Activated T-cell treated with anti-CD3 and anti-CD28 coated beads for 24 hours (primary cell): ENCODE data around the gene MBNL1.
"Not testable (repeated sequence)": the region's sequence is repeated elsewhere in the genome, so short reads cannot be mapped to it uniquely, and the experiment has no call there.

Experiments used
- DNase-seq: peaks from one replicate; pipeline ENCODE4 v3.0.0-alpha.2; 2020; ENCODE audit warnings: low read depth

MBNL1 gene

DNA sequence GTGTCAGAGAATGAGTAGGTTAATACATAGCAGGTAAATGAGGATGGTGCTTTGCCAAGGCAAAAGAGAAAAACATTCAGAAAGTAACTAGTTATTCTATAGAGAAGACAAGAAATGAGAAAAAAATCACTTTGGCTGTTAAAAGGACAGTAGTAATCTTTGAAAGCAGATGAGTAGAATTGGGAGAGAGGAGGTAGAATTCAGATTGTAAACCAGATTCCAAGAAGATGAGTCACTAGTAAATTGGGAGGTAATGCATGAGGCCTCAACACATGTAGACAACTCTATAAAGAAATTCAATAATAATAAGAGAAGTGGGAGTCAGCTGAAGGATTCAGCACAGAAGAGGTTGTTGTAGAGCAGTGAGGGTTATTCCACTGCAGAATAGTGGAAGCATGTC lies 81.4 kb downstream of the MBNL1 start:
- DNase-seq = no peak

DNA sequence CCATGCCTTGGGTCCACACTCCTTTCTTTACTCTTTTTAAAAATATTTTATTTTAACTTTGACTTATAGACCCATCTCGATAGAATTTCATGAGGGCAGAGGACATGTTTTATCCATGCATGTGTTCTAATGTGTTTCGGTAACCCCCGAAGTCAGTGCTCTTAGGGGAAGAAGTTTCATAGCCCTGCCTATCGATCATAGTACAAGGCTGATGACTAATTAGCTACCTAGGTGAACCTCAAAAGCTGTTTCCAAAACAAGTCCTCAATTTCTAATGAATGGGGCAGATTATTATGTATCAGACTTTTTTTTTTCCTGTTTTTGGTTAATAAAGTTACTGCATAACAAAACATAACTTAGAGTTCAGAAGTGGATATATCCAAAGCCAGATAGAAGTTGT lies 82.0 kb downstream of the MBNL1 start:
- no peak for DNase-seq

DNA sequence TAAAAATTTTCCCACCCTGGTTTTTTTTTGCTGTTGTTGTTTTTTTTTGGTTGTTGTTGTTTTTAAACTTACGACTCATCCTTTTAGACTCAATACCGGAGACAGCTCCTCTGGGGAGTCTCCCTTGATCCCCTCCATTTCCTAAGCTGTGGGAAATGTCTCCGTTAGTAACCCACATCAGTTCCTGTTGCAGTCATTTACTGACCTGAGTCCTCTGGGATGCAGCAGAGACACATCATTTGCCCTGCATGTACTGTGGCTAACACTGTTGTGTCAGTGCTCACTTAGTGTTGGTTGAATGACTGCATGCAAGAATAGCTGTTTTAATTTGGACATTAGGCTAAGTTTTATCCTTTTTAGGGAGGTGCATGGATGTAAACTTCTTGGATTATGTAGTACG lies 83.8 kb downstream of the MBNL1 start:
- DNase-seq = no peak

DNA sequence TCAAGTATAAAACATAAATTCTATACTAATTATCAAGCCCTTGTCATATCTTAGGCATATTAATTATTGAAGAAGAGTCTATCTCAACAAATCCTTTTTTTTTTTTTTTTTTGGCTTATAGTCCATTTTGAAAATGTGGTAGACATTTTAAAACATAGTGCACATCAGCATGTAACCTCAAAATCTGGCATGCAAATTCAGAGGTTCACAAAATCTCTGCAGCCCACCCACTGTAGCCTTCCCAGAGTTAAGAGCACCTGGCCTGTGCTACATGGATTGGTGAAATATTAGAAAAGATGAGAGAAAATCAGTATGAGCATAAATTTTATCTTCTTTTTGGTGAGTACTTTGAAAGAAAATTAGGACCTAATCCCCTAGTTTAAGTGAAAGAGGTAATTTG lies 84.8 kb downstream of the MBNL1 start:
- no peak for DNase-seq

DNA sequence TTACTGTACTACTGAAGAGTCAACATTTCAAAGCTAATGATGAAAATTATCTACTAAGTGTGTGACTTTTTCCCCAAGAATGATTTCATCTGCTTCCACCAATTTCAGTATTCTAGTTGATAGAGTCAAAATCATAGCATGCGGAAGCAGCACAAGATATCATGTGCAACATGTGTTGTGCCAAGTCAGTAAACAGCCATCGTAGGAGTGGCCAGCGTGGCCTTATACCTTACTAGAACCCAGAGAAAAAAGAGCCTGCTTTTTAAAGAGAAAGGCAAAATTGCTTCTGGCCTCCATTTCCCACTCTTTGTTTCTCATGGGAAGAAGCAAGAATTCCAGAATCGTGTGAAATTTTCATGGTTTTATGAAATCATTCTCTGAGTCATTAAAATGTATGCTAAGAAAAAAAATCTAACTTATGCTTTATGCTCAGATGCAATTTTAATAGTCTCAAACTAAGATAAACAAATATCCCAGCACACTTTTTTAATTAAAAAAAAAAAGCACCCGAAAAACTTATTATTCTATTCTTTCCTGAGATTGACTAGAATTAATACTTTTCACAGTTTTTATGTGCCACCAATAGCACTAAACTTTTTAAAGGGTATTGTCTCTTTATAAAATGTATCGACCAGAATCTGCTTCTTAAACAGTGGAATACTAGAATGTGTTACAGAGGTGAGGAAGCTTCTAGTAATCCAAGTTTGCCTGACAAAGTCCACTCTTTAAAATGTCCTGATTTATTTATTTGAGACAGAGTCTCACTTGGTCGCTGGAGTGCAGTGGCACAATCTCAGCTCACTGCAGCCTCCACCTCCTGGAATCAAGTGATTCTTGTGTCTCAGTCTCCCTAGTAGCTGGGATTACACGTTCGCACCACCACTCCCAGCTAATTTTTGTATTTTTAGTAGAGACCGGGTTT lies 87.3 kb downstream of the MBNL1 start:
- no peak for DNase-seq

DNA sequence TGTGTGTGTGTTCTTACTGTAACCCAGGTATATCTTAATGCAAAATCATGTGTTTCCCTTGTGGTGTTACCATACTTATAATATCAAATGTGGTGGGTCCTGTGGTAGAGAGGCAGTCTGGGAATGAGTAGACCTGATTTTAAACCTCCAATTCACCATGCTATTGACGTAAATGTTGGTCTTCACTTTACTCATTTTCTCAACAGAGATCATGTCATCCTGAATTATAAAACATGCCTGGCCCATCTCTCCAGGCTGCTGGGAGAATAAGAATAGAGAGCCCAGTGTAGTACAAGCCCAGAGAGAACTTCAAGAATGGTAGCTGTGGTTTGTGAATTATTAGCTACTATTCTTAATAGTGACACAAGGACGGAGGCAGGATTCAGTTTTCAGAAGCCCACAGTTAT lies 88.1 kb downstream of the MBNL1 start:
- DNase-seq = no peak

DNA sequence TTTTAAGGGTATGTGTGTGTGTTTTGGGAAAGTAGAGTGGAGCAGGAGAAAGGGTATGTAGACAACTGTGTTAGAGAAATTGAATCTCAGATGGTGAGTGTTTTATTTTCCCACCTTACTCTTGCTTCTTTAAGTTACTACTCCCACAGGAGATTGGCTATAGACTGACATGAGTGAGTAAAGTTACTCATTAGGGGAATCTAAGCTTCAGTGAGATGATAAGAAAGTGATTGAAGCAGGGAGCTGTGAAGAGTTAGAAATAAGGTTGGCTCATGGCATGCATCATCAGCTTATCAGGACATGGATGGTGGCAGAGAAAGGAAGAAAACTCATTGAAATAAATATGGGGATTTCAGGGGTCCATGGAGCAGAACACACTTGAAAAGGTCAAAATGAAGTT lies 88.9 kb downstream of the MBNL1 start:
- no peak for DNase-seq

DNA sequence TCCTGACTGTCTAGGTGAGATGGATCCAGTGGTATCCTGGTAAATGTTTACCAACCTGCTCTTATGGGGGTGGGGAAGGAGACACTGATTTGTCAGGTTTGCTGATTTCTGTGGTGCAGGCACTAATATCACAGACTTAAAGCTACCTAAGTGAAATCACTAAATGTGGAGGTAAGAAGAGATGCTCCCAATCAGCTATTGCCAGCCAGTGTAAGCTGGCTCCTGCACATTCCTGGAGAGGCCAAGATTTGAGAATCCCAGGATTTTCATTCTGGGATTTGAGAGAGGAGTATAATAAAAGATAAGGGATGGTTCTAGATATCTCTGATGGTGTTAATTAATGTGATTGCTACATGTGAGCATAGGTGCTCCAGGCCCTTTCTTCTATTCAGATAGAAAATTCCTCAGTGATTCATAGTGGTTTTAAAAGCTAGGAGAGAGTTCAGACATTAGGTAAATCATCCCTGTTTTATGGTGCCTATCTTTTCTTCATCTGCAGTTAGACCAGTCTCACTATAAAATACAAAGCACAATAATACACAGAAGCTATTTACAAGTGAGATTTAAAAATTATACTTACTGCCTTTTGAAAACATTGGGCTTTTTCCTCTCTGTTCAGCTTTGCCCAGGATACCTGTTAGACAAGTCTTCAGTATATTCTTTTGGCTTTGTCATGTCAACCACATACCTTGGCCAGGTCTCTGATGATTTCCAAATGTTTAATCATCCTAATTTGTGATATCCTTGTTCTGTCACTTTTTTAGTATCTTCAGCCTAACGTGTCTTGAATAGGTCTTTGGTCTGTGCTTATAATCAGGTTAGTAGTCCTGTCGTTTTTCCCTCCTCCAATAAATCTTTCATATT lies 90.9 kb downstream of the MBNL1 start:
- DNase-seq = no peak

DNA sequence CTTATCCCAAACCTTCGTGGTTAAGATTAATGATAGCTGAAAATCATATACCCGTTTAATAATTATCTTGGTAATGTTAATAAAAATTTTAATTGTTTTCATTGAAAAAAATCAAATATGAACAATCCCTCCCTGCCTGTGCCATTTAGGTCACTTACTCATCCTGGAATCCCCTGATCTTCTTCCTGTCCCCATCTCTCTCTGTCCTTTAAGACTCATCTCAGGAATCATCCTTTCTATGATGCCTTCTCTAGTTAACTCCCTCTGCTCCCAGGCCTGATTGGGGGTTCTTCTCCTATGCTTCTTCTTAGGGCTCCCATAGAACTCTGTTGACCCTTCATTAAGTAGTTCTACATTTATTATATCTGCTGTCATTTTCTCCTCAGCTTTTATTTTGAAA lies 91.6 kb downstream of the MBNL1 start:
- no peak for DNase-seq

DNA sequence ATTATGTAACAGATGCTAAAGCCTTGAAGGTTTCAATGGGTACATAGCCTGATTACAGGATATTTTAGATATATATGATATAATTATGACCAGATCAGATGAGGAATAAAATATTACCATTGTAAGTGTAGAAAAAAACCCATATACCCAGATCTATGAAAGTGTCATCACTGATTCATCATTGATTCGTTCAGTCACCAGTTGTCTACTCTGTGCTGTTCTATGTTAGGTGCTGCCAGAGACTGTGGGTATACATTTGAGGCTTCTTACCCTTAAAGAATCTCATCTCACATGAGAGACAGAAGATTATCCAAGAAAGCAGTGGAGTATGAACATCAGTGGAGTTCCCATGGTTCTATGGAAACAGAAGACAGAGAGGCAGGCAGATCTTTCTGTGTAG lies 92.2 kb downstream of the MBNL1 start:
- no peak for DNase-seq

DNA sequence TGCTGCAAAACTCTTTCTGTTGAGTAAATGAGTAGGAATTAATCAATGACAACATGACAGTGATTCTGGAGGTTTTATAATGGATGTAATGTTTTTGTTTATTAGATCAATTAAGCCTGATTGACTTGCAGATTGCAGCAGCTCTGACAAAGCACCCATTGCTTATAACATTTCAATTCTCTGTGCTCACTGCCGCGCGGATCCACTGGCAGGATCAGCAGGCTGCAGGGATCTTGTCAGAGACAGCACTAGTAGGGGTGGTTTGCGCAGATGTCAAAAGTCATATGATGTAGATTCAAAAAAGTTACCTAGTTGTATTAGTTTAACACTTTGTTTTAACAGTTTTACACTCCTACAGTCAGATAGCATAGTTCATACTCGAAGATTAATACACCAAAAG lies 93.4 kb downstream of the MBNL1 start:
- no peak for DNase-seq

DNA sequence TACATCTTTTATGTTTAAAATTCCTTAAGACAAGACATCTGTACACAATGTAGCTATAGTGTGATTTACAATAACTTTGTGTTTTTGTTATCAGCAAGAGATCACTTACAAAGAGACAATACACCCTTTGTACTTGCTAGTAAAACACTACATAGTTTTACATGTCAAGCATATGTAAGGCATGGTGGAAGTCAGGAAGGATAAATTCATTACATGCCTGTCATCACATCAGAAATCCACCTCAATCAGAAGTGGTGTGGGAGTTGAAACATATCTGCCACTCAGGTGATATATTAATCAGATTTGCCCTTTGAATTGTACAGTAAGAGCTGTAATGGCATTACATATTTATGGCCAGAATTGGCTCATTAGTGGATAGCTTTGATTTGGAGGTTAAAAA lies 95.5 kb downstream of the MBNL1 start:
- DNase-seq = no peak

DNA sequence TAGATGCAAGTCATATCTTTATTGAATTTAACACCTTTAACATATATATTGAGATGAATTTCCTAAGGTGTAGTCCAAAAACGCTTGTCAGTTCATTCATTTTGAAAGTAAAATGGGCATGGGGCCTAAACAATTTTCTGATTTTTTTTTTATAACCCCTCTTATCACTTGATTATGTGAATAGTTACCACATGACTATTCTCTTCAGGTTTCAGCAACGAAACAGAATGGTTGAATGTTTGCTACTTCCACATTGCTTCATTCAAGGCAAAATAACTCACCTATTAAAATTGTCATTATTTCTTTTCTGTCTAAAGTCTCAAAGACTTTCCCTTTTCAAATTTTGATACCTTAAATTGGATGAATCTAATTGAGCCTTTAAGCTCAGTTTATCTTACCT lies 96.4 kb downstream of the MBNL1 start:
- no peak for DNase-seq

DNA sequence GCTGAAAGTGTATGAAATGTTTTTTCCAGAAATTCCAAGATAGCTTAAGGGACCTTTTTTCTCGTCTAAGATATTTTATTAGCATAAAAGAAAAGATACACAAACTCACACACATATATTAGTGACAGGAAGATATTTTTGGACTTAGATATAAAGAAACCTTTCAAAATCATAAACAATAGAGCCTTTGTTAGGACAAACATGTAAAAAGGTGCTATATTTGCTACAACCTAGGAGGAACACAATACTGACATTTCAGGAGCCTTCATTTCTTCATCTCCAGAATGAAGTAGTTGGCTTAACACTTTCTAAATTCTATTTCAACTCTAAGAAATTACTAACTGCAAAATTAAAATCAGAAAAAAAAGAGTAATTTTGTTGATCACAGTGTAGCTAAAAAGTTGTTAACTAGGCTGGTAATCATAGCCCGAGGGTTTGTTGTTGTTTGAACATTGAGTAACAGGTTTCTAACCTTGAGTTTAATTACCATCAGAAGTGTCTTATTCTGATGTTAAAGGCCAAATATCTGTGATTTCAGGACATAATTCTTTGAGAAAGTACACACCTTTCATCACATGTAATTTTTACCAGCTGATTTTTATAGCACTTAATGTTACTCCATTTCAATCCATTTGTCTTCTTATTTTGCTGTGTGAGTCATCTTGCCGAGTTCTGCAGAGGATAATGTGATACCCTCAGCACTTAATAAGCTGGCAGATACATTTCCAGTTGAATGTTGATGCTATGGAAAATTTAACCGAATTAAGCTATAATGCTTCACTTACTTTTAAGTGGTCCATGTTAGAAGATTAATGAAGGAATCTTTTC lies 97.3 kb downstream of the MBNL1 start:
- no peak for DNase-seq

DNA sequence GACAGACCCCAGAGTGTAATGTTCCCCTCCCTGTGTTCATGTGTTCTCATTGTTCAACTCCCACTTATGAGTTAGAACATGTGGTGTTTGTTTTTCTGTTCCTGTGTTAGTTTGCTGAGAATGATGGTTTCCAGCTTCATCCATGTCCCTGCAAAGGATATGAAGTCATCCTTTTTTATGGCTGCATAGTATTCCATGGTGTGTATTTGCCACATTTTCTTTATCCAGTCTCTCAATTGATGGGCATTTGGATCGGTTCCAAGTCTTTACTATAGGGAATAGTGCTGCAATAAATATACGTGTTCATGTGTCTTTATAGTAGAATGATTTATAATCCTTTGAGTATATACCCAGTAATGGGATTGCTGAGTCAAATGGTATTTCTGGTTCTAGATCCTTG lies 98.5 kb downstream of the MBNL1 start:
- DNase-seq = not testable (repeated sequence)

DNA sequence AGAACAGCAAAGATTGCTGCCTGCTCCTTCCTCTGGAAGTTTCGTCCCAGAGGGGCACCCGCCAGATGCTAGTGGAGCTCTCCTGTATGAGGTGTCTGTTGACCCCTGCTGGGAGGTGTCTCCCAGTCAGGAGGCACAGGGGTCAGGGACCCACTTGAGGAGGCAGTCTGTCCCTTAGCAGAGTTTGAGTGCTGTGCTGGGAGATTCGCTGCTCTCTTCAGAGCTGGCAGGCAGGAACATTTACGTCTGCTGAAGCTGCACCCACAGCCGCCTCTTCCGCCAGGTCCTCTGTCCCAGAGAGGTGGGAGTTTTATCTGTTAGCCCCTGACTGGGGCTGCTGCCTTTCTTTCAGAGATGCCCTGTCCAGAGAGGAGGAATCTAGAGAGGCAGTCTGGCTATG lies 103.9 kb downstream of the MBNL1 start:
- not testable (repeated sequence) for DNase-seq

DNA sequence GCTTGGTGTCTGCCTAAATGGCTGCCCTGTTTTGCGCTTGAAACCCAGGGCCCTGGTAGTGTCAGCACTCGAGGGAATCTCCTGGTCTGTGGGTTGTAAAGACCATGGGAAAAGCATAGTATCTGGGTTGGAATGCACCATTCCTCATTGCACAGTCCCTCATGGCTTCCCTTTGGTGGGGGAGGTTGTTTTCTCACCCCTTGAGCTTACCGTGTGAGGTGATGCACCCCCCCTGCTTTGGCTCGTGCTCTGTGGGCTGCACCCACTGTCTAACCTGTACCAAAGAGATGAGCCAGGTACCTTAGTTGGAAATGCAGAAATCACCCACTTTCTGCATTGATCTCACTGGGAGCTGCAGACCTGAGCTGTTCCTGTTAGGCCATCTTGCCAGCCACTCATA lies 104.7 kb downstream of the MBNL1 start:
- no peak for DNase-seq

DNA sequence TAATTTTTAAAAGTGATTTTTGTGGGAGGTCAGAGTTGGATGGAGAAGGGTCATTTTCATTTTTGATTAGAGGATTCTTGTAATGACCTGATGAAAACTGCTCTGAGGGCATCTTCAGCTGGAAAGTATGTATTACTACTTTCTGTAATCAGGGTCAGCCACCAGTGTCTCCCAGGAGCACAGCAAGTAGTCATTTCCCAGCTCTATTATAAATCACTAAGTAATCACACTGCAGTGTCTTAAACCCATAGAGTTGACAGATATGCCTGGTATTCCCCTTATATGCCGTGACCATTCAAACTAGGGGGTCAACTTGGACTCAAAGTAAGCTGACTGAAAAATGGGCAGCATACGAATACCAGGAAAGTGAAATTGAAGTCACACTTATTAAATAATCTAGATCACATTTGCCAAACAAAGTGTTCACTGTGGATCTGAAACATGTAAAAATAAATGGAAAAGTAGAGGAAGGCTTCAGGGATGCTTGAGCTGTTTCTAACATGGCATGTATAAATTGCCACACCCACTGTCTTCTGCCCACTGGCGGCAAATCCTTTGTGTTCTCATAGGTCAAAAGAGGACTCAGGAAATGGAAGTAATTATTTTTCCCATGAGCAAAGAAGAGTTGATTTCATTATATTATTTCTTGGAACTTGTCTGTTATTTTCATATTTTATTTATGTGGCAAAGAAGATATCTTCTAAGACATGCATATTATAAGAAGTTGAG lies 105.7 kb downstream of the MBNL1 start:
- DNase-seq = no peak

DNA sequence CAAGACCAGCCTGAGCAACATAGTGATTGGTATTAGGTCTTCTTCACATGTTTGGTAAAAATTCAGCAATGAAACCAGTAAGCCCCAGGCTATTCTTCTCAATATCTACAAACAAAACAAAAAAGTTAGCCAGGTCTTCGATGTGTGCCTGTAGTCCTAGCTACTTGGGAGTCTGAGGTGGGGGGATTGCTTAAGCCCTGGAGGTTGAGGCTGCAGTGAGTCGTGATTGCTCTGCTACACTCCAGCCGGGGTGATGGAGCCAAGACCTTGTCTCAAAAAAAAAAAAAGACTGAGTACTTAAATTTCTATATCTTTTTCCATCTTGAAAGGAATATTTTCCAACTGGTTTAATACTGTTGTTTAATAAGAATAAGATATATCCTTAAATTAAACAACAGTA lies 106.8 kb downstream of the MBNL1 start:
- no peak for DNase-seq

DNA sequence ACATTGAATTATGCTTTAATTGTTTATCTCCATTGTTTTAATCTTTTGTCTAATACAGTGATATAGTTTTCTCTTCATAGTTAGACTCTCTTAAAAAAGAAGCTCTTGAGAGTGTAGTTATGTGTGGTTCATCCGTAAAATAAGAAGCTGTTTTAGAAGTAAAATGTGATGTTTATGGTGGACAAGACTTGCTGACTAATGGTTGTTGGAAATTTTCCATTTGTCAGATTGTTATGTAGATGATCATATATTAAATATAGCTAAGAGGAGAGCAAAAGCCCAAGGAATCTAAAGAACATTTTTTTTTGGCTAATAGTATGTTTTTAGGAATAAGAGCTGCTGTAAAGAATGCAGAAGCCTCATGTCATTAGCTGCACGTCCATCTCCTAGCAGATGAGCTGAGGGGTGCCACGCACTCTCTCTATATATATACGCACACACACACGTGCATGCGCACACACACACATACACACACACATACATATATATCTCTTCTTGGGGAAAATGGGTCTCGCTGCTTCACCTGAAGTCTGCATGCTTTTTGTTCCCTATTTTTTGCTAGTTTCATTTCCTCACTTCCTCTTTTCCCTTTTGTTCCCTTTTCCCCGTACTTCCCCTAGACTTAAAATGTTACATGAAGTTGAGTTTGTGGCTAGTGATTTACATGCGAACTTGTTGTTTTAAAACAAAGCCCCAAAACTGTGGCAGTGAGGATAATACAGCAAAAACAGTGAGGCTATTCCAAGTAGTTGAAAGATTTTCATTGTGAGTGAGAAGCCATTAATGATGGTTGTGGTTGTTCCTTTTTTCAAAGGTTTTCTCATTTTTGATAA lies 107.8 kb downstream of the MBNL1 start:
- no peak for DNase-seq

DNA sequence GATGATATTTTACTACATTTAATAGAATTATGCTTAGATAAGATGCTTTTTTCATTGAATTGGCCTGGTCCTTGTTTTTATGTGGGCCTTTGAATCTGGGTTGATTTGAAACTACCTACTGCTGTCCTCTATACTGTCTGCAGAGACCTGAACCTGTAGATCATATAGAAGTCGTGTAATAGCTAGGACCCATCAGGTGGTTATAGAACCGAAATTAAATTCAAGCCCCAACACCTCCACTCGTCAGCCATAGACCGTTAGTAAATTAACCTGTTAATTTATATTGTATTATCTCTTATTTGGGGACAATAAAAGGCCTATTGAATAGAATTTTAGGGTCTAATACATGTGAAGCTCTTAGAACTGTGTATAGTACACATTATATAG lies 108.4 kb downstream of the MBNL1 start:
- DNase-seq = no peak
